Measurements from ENCODE around the gene MYO9B. TPM values are rescaled to one million over a fixed set of nuclear protein-coding genes. Genes with fewer than 3 reads are reported as not detected.
"Not testable (repeated sequence)": the region's sequence is repeated elsewhere in the genome, so short reads cannot be mapped to it uniquely, and the experiment has no call there.

MYO9B gene
- total and polyA plus RNA-seq, 3 experiments from 2014 or later = 24.9 to 108 (median 104) TPM

- peak; percentile 40 to 74 (median 47) for DNase-seq
- H3K4me1 ChIP-seq (ENCODE audit: insufficient read depth, low read length) = peaks cover 21% of the 10 kb centered on the region
- H3K4me1 Mint-ChIP-seq = peaks cover 21 to 30% (median 25%) of the 10 kb centered on the region in 3 donors
- POLR2A ChIA-PET = interaction anchor here (0.6 to 2.0 kb wide), 9 partner anchors 31 to 761 kb away, joined by 3 to 14 read pairs (median 4); partner anchors contain the start of genes ANO8, HAUS8, MYO9B and OCEL1
- peaks cover 0 to 52% (median 5%) of the 10 kb centered on the region in 3 donors for H3K36me3 Mint-ChIP-seq
- H3K27ac Mint-ChIP-seq = peak overlapping the region; percentile 84 to 99 (median 96)
- peak overlapping the region; percentile 78 to 91 (median 90) for H3K4me3 Mint-ChIP-seq
- no peaks in the 10 kb centered on the region for H3K27me3 ChIP-seq (ENCODE audit: insufficient read depth, low read length, poor library complexity, severe bottlenecking)
- H3K9me3 Mint-ChIP-seq = no peaks in the 10 kb centered on the region
- peak overlapping the region; percentile 58 for H3K27ac ChIP-seq (ENCODE audit: low read depth, low read length)
- H3K4me3 ChIP-seq (ENCODE audit: low read length) = peak overlapping the region; percentile 70
- CTCF ChIA-PET = interaction anchor here (0.6 to 2.1 kb wide), 15 partner anchors 8 to 119 kb away, joined by 3 to 10 read pairs (median 4); partner anchors contain the start of genes HAUS8, MYO9B and USE1
- H3K27me3 Mint-ChIP-seq = no peaks in the 10 kb centered on the region
- no peaks in the 10 kb centered on the region for H3K9me3 ChIP-seq (ENCODE audit: low read length)
- peaks cover 32% of the 10 kb centered on the region for H3K36me3 ChIP-seq (ENCODE audit: insufficient read depth, low read length)
Measured at GRCh38 chr19:17184371-17184841, 108.8 kb downstream of the MYO9B start.

DNA sequence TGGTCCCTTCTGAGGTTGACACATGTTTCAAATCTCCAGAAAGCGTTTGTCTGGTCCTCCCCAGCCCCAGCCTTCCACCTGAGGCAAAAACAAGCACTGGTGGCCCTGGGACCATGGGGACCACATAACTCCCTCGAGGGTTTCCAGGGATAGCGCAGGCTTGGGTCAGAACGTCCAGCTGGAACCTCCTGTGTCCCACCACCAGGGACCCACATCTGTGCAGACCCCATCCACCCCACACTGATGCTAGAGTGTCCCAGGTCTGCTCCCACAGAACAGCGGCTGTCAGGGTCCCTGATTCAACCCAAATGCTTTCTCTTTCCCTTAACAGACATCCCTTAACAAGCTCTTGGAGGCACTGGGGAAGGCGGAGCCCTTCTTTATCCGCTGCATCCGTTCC, 110.0 kb downstream of the MYO9B start:
- Mint-ChIP-seq H3K9me3 (no peaks in the 10 kb centered on the region), H3K27me3 (no peaks in the 10 kb centered on the region), H3K27ac (peak overlapping the region in 2 of 8 donors; percentile 54 to 58), H3K36me3 (peaks cover 0 to 57% (median 5%) of the 10 kb centered on the region in 3 donors), H3K4me1 (peaks cover 21 to 30% (median 25%) of the 10 kb centered on the region in 3 donors), H3K4me3 (peak overlapping the region in 4 of 7 donors; percentile 5 to 68 (median 37))
- Histone ChIP-seq H3K36me3 (ENCODE audit: insufficient read depth, low read length) (peaks cover 34% of the 10 kb centered on the region), H3K9me3 (ENCODE audit: low read length) (no peaks in the 10 kb centered on the region), H3K4me1 (ENCODE audit: insufficient read depth, low read length) (peaks cover 21% of the 10 kb centered on the region), H3K27ac (ENCODE audit: low read depth, low read length) (no peak overlapping the region), H3K4me3 (ENCODE audit: low read length) (no peak overlapping the region), H3K27me3 (ENCODE audit: insufficient read depth, low read length, poor library complexity, severe bottlenecking) (no peaks in the 10 kb centered on the region)
- CTCF ChIA-PET = interaction anchor here (2.1 kb wide), 1 partner anchor 29 kb away, joined by 7 read pairs; the partner anchor contains the start of gene USE1
- no peak for DNase-seq
- POLR2A ChIA-PET = interaction anchor here (0.6 kb wide), 1 partner anchor 127 kb away, joined by 3 read pairs; no protein-coding TSS in a partner anchor

DNA sequence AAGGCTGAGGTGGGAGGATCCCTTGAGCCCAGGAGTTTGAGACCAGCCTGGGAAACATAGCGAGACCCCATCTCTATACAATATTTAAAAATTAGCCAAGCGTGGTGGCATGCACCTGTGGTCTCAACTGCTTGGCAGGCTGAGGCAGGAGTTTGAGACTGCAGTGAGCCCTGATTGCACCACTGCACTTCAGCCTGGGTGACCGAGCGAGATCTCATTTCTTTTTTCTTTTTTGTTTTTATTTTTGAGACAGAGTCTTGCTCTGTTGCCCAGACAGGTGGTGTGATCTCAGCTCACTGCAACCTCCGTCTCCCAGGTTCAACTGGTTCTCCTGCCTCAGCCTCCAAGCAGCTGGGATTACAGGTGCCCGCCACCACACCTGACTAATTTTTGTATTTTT, 116.2 kb downstream of the MYO9B start:
- H3K4me1 Mint-ChIP-seq; H3K27ac ChIP-seq (ENCODE audit: low read depth, low read length); H3K9me3 Mint-ChIP-seq; H3K4me3 ChIP-seq (ENCODE audit: low read length); H3K4me3 Mint-ChIP-seq; H3K27me3 ChIP-seq (ENCODE audit: insufficient read depth, low read length, poor library complexity, severe bottlenecking); H3K4me1 ChIP-seq (ENCODE audit: insufficient read depth, low read length); CTCF ChIA-PET; H3K27ac Mint-ChIP-seq; DNase-seq; POLR2A ChIA-PET; H3K27me3 Mint-ChIP-seq; H3K9me3 ChIP-seq (ENCODE audit: low read length): not testable (repeated sequence)
- H3K36me3 Mint-ChIP-seq = peaks cover 4 to 75% (median 9%) of the 10 kb centered on the region in 3 donors
- peaks cover 62% of the 10 kb centered on the region for H3K36me3 ChIP-seq (ENCODE audit: insufficient read depth, low read length)

DNA sequence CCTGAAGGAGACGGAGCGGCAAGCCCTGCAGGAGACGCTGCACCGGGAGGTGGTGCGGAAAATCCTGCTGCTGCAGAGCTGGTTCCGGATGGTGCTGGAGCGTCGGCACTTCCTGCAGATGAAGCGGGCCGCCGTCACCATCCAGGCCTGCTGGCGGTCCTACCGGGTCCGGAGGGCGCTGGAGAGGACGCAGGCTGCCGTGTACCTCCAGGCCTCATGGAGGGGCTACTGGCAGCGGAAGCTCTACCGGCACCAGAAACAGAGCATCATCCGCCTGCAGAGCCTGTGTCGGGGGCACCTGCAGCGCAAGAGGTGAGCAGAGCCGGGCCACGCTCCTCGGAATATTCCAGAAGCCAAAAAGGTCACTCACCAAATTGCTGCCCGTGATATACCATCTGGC, 117.2 kb downstream of the MYO9B start:
- Histone ChIP-seq H3K4me3 (ENCODE audit: low read length) (no peak overlapping the region), H3K4me1 (ENCODE audit: insufficient read depth, low read length) (no peaks in the 10 kb centered on the region), H3K27me3 (ENCODE audit: insufficient read depth, low read length, poor library complexity, severe bottlenecking) (no peaks in the 10 kb centered on the region), H3K9me3 (ENCODE audit: low read length) (no peaks in the 10 kb centered on the region), H3K27ac (ENCODE audit: low read depth, low read length) (no peak overlapping the region), H3K36me3 (ENCODE audit: insufficient read depth, low read length) (peaks cover 55% of the 10 kb centered on the region)
- POLR2A ChIA-PET = no interaction called here
- no peak for DNase-seq
- H3K4me1 Mint-ChIP-seq = peaks cover 0 to 1% (median 0%) of the 10 kb centered on the region in 3 donors
- peaks cover 0 to 1% of the 10 kb centered on the region in 2 donors for H3K27me3 Mint-ChIP-seq
- no peak overlapping the region for H3K27ac Mint-ChIP-seq
- peaks cover 4 to 74% (median 13%) of the 10 kb centered on the region in 3 donors for H3K36me3 Mint-ChIP-seq
- CTCF ChIA-PET = interaction anchor here (0.7 to 1.7 kb wide), 2 partner anchors 9 to 114 kb away, joined by 3 to 4 read pairs; no protein-coding TSS in a partner anchor
- H3K9me3 Mint-ChIP-seq = no peaks in the 10 kb centered on the region
- no peak overlapping the region for H3K4me3 Mint-ChIP-seq

- ChIA-PET CTCF (no interaction called here), POLR2A (no interaction called here)
- H3K27me3 ChIP-seq (ENCODE audit: insufficient read depth, low read length, poor library complexity, severe bottlenecking) = no peaks in the 10 kb centered on the region
- Mint-ChIP-seq H3K36me3 (peaks cover 4 to 78% (median 20%) of the 10 kb centered on the region in 3 donors), H3K27ac (peak overlapping the region in 2 of 8 donors; percentile 6 to 73), H3K4me3 (no peak overlapping the region), H3K9me3 (no peaks in the 10 kb centered on the region), H3K4me1 (peaks cover 0 to 1% (median 0%) of the 10 kb centered on the region in 3 donors), H3K27me3 (peaks cover 0 to 1% of the 10 kb centered on the region in 2 donors)
- DNase-seq = no peak
- H3K36me3 ChIP-seq (ENCODE audit: insufficient read depth, low read length) = peaks cover 46% of the 10 kb centered on the region
- H3K4me3 ChIP-seq (ENCODE audit: low read length) = no peak overlapping the region
- H3K9me3 ChIP-seq (ENCODE audit: low read length) = no peaks in the 10 kb centered on the region
- no peak overlapping the region for H3K27ac ChIP-seq (ENCODE audit: low read depth, low read length)
- no peaks in the 10 kb centered on the region for H3K4me1 ChIP-seq (ENCODE audit: insufficient read depth, low read length)
Measured at GRCh38 chr19:17194608-17195007, 119.0 kb downstream of the MYO9B start.

DNA sequence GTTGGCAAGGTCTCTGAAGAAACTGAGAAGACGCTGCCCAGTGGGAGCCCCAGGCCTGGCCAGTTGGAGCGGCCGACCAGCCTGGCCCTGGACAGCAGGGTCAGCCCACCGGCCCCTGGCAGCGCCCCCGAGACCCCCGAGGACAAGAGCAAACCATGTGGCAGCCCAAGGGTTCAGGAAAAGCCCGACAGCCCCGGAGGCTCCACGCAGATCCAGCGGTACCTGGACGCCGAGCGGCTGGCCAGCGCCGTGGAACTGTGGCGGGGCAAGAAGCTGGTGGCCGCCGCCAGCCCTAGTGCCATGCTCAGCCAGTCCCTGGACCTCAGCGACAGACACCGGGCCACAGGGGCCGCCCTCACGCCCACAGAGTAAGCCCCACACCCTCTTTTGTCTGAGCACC, 119.5 kb downstream of the MYO9B start:
- H3K4me1 ChIP-seq (ENCODE audit: insufficient read depth, low read length) = no peaks in the 10 kb centered on the region
- no peak for DNase-seq
- Mint-ChIP-seq H3K27me3 (peaks cover 0 to 1% of the 10 kb centered on the region in 2 donors), H3K36me3 (peaks cover 4 to 79% (median 20%) of the 10 kb centered on the region in 3 donors), H3K27ac (peak overlapping the region in 1 of 8 donors; percentile 6), H3K4me1 (peaks cover 0 to 1% (median 0%) of the 10 kb centered on the region in 3 donors), H3K9me3 (no peaks in the 10 kb centered on the region), H3K4me3 (no peak overlapping the region)
- no peaks in the 10 kb centered on the region for H3K27me3 ChIP-seq (ENCODE audit: insufficient read depth, low read length, poor library complexity, severe bottlenecking)
- ChIA-PET POLR2A (no interaction called here), CTCF (no interaction called here)
- H3K9me3 ChIP-seq (ENCODE audit: low read length) = no peaks in the 10 kb centered on the region
- H3K36me3 ChIP-seq (ENCODE audit: insufficient read depth, low read length) = peaks cover 49% of the 10 kb centered on the region
- H3K4me3 ChIP-seq (ENCODE audit: low read length) = no peak overlapping the region
- no peak overlapping the region for H3K27ac ChIP-seq (ENCODE audit: low read depth, low read length)

- Mint-ChIP-seq H3K27ac (peak overlapping the region in 3 of 8 donors; percentile 8 to 79 (median 23)), H3K4me1 (peaks cover 0 to 1% (median 0%) of the 10 kb centered on the region in 3 donors), H3K4me3 (no peak overlapping the region), H3K27me3 (peaks cover 0 to 3% of the 10 kb centered on the region in 2 donors), H3K9me3 (no peaks in the 10 kb centered on the region), H3K36me3 (peaks cover 0 to 83% (median 20%) of the 10 kb centered on the region in 3 donors)
- ChIA-PET CTCF (no interaction called here), POLR2A (no interaction called here)
- H3K36me3 ChIP-seq (ENCODE audit: insufficient read depth, low read length) = peaks cover 59% of the 10 kb centered on the region
- H3K9me3 ChIP-seq (ENCODE audit: low read length) = no peaks in the 10 kb centered on the region
- no peaks in the 10 kb centered on the region for H3K4me1 ChIP-seq (ENCODE audit: insufficient read depth, low read length)
- H3K4me3 ChIP-seq (ENCODE audit: low read length) = no peak overlapping the region
- no peak overlapping the region for H3K27ac ChIP-seq (ENCODE audit: low read depth, low read length)
- H3K27me3 ChIP-seq (ENCODE audit: insufficient read depth, low read length, poor library complexity, severe bottlenecking) = no peaks in the 10 kb centered on the region
- DNase-seq = no peak
Measured at GRCh38 chr19:17196610-17197009, 121.0 kb downstream of the MYO9B start.

GRCh38 chr19:17197666-17198065, 122.1 kb downstream of the MYO9B start:
- Mint-ChIP-seq H3K9me3 (no peaks in the 10 kb centered on the region), H3K4me1 (peaks cover 0 to 1% (median 0%) of the 10 kb centered on the region in 3 donors), H3K27me3 (peaks cover 0 to 3% of the 10 kb centered on the region in 2 donors), H3K27ac (no peak overlapping the region), H3K36me3 (peaks cover 7 to 86% (median 28%) of the 10 kb centered on the region in 3 donors), H3K4me3 (no peak overlapping the region)
- POLR2A ChIA-PET = no interaction called here
- no peak overlapping the region for H3K4me3 ChIP-seq (ENCODE audit: low read length)
- CTCF ChIA-PET = no interaction called here
- H3K27ac ChIP-seq (ENCODE audit: low read depth, low read length) = no peak overlapping the region
- peaks cover 63% of the 10 kb centered on the region for H3K36me3 ChIP-seq (ENCODE audit: insufficient read depth, low read length)
- no peaks in the 10 kb centered on the region for H3K27me3 ChIP-seq (ENCODE audit: insufficient read depth, low read length, poor library complexity, severe bottlenecking)
- DNase-seq = no peak
- no peaks in the 10 kb centered on the region for H3K4me1 ChIP-seq (ENCODE audit: insufficient read depth, low read length)
- H3K9me3 ChIP-seq (ENCODE audit: low read length) = no peaks in the 10 kb centered on the region

All from CD8-positive, alpha-beta memory T cell (primary cell).